Cardiac muscle cell (in vitro differentiated cells and primary cell): ENCODE data around the gene GPX8. TPM values are rescaled to one million over a fixed set of nuclear protein-coding genes. Genes with fewer than 3 reads are reported as not detected.

ENCODE experiments used
- DNase-seq, 2 donors: peaks; one replicate each; pipeline versions ENCODE4 v3.0.0 to v3.0.0-alpha.2; 2010 to 2017; ENCODE audit warnings: low read depth in 1 of 2, low spot score in 1 of 2
- H3K27ac ChIP-seq: fragments of 200-600 bp; sonication (generic); 2 replicates; pipeline ENCODE4 v1.5.1; 2016
- H3K27me3 ChIP-seq: fragments of 200-600 bp; sonication (generic); 2 replicates; pipeline ENCODE4 v1.6.0; 2016; ENCODE audit warnings: control low read depth
- H3K36me3 ChIP-seq: fragments of 200-600 bp; sonication (generic); 2 replicates; pipeline ENCODE4 v1.5.1; 2016; ENCODE audit warnings: control low read depth
- H3K4me1 ChIP-seq: fragments of 200-600 bp; sonication (generic); 2 replicates; pipeline ENCODE4 v1.8.1; 2017; ENCODE audit warnings: low read depth, mild to moderate bottlenecking, mixed run types
- H3K4me3 ChIP-seq: fragments of 200-600 bp; sonication (generic); 2 replicates; pipeline ENCODE4 v1.5.1; 2016; ENCODE audit warnings: mild to moderate bottlenecking
- H3K9me3 ChIP-seq: fragments of 200-600 bp; sonication (generic); 2 replicates; pipeline ENCODE4 v1.5.1; 2017; ENCODE audit warnings: low read depth, mild to moderate bottlenecking, control low read depth
- polyA plus RNA-seq: library from polyadenylated mRNA; unstranded; fragments of >200 nt; fragmentation: Nextera tagmentation; extraction: Ambion mirVana; gene quantifications from 2 replicates; pipeline ENCODE4 v1.2.1, GENCODE V29; 2016
- total RNA-seq: library from RNA; depleted of rRNA; stranded (reverse); fragments of >200 nt; gene quantifications from 2 replicates; pipeline ENCODE4 v1.2.3, GENCODE V29; 2016
- TF ChIP-seq, protein P1 (sequence below): IDR thresholded peaks from 2 replicates; pipeline ENCODE4 v1.5.1; 2012; ENCODE audit warnings: low read depth, mild to moderate bottlenecking, low read length

The GPX8 gene, protein sequence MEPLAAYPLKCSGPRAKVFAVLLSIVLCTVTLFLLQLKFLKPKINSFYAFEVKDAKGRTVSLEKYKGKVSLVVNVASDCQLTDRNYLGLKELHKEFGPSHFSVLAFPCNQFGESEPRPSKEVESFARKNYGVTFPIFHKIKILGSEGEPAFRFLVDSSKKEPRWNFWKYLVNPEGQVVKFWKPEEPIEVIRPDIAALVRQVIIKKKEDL
- total RNA-seq (44.5 and 57.1 TPM in 2 replicates), polyA plus RNA-seq (68.5 and 71.1 TPM in 2 replicates)

DNA sequence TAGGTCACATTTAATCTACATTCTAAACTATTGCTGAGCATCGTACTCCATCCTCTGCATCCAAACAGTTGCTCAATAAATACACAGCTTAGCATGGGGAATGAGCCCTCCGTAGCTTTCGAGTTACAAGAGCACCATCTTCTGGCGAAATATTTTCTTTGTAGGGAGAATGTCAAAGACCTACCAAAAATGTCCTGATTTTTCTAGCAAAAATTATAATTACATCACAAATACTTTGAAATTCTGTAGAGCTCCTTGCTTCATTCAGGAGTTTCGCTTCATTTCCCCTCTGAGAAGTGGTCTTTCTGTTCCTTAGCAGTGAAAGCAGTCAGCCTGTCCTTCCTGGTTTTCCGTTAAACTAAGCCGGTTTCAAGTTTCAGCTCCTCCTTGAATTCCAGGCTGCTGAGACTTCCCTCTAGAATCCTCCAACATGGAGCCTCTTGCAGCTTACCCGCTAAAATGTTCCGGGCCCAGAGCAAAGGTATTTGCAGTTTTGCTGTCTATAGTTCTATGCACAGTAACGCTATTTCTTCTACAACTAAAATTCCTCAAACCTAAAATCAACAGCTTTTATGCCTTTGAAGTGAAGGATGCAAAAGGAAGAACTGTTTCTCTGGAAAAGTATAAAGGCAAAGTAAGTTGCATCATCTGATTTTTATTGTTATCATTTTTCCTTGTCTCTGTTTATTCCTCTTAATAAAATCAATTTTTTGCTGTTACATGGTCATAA, at the start of gene GPX8:
GPX8 (plus strand) TSS at position 409 of the 730 bp plus-strand sequence; CDS start at position 431, 22 bp downstream.
- Histone ChIP-seq H3K4me1 (no peaks in the 10 kb centered on the region), H3K27me3 (no peaks in the 10 kb centered on the region), H3K36me3 (peaks cover 8% of the 10 kb centered on the region), H3K9me3 (no peaks in the 10 kb centered on the region), H3K27ac (peak within 1 kb of the TSS; percentile 85), H3K4me3 (peak within 1 kb of the TSS; percentile 69)
- TF ChIP-seq, protein P1, sequence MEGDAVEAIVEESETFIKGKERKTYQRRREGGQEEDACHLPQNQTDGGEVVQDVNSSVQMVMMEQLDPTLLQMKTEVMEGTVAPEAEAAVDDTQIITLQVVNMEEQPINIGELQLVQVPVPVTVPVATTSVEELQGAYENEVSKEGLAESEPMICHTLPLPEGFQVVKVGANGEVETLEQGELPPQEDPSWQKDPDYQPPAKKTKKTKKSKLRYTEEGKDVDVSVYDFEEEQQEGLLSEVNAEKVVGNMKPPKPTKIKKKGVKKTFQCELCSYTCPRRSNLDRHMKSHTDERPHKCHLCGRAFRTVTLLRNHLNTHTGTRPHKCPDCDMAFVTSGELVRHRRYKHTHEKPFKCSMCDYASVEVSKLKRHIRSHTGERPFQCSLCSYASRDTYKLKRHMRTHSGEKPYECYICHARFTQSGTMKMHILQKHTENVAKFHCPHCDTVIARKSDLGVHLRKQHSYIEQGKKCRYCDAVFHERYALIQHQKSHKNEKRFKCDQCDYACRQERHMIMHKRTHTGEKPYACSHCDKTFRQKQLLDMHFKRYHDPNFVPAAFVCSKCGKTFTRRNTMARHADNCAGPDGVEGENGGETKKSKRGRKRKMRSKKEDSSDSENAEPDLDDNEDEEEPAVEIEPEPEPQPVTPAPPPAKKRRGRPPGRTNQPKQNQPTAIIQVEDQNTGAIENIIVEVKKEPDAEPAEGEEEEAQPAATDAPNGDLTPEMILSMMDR, result peak; percentile 59
- DNase-seq, result peak; percentile 85 to 92

DNA sequence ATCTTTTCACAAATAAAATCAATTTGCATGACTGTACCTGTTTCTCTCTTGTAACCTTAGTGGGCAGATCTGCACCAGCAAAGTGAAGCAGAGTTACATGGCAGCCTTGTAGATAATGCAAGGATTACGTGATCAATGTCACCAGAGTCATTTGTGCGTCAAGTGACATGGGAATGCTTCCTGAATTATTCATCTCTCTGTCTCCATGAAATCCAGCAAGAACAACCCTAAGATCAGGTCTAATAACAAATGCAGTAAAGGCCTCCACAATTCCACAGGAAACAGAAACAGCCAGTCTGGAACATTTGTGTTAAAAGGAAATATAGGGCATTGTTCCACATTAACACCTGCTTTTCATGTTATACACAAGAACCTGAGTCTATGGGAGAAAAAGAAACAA, 49.8 kb upstream of the GPX8 start:
- Histone ChIP-seq H3K4me1 (peaks cover 1% of the 10 kb centered on the region), H3K27ac (no peak overlapping the region), H3K4me3 (no peak overlapping the region), H3K36me3 (no peaks in the 10 kb centered on the region), H3K27me3 (no peaks in the 10 kb centered on the region), H3K9me3 (no peaks in the 10 kb centered on the region)
- TF ChIP-seq, protein P1, result no peak
- no peak for DNase-seq

DNA sequence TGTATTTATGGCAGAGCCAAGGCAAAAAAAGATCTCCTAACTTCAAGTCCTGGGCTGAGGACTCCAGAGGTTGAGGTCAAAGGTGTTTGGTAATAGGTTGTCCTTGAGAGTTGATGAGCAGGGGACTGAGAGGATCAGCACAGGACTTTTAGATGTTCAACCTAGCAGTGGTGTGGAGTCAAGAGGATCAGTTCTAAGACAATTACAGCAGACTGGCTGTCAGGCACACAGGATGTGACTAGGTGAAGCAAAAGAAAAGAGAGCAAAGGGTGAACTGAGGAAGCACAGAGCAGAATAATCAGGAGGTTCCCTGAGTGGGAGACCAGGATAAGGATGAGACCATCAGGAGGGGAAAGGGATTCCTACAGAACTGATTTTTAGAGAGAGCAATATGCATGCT, 46.6 kb upstream of the GPX8 start:
- no peaks in the 10 kb centered on the region for H3K27me3 ChIP-seq
- DNase-seq, result no peak

DNA sequence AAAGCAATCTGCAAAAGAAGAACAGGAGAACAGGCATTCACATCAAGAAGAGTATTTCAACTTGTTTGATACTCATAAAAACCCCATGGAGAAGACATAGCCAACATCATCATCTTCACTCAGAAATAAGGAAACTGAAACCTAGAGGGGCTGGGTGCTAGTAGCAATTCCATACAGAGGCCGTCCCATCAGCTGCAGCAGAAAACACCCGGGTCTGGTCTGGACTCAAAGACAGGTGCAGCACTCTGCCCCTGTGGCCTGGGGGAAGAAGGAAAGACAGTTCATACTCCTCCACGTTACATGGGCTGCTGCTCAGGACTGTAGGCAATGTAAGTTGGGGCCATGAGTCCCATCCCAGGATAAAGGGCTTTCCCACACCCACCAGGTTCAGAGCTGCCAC, 45.9 kb upstream of the GPX8 start:
- Histone ChIP-seq H3K9me3 (no peaks in the 10 kb centered on the region), H3K27ac (no peak overlapping the region), H3K36me3 (no peaks in the 10 kb centered on the region), H3K27me3 (no peaks in the 10 kb centered on the region), H3K4me1 (peaks cover 4% of the 10 kb centered on the region), H3K4me3 (no peak overlapping the region)
- no peak for DNase-seq
- TF ChIP-seq, protein P1, result no peak

More for the DNA sequence above, 46.6 kb upstream of the GPX8 start:
- no peak overlapping the region for H3K4me3 ChIP-seq
- H3K9me3 ChIP-seq, result no peaks in the 10 kb centered on the region
- TF ChIP-seq, protein P1, result no peak
- H3K4me1 ChIP-seq, result peaks cover 4% of the 10 kb centered on the region
- no peaks in the 10 kb centered on the region for H3K36me3 ChIP-seq
- H3K27ac ChIP-seq, result no peak overlapping the region

DNA sequence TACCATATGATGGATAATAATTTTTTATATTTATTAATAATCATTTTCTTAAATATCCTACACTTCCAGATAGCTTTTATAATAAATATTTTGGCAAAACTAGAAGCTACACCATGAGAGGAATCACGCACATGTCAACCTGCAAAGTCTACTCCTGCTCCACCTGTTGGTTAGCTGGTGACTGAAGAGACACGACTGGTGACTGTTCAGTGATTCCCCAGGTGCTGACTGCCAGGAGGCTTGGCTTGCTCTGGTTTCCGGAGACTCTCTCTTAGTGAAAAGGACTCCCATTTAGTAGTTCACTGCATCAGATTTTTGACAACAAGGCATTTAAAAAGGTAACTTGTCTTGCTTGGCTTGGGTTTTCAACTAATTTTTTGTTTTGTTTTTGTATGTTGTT, 36.6 kb upstream of the GPX8 start:
- no peaks in the 10 kb centered on the region for H3K4me1 ChIP-seq
- H3K36me3 ChIP-seq, result no peaks in the 10 kb centered on the region
- H3K27me3 ChIP-seq, result no peaks in the 10 kb centered on the region
- H3K27ac ChIP-seq, result no peak overlapping the region
- no peak for DNase-seq
- no peak overlapping the region for H3K4me3 ChIP-seq
- TF ChIP-seq, protein P1, result no peak
- no peaks in the 10 kb centered on the region for H3K9me3 ChIP-seq
